HG03108 (cell line): ENCODE results near the gene MUC6.

ENCODE experiments used
- ATAC-seq: cut with Tn5 transposase; IDR thresholded peaks from one replicate; pipeline ENCODE4 v1.9.1; 2021; ENCODE audit warnings: moderate library complexity; ENCODE audit not compliant: unreplicated experiment

MUC6 gene

GRCh38 chr11:1073261-1073724 lies 36.8 kb upstream of the MUC6 start:
- no peak for ATAC-seq

GRCh38 chr11:1072821-1073231 lies 36.3 kb upstream of the MUC6 start:
- ATAC-seq, result no peak

GRCh38 chr11:1072116-1072820 lies 35.8 kb upstream of the MUC6 start:
- ATAC-seq, result no peak

GRCh38 chr11:1071571-1072115 lies 35.1 kb upstream of the MUC6 start:
- ATAC-seq, result no peak

- no peak for ATAC-seq
Measured at GRCh38 chr11:1070594-1071462, 34.3 kb upstream of the MUC6 start.

GRCh38 chr11:1069740-1070139 lies 33.2 kb upstream of the MUC6 start:
- ATAC-seq, result no peak

GRCh38 chr11:1067812-1068496 lies 31.4 kb upstream of the MUC6 start:
- no peak for ATAC-seq

- ATAC-seq, result no peak
Measured at GRCh38 chr11:1064167-1064566, 27.6 kb upstream of the MUC6 start.

GRCh38 chr11:1062075-1062820 lies 25.7 kb upstream of the MUC6 start:
- ATAC-seq, result no peak

- ATAC-seq, result no peak
Measured at GRCh38 chr11:1060852-1061616, 24.5 kb upstream of the MUC6 start.

- ATAC-seq, result no peak
Measured at GRCh38 chr11:1060410-1060809, 23.9 kb upstream of the MUC6 start.

- ATAC-seq, result no peak
Measured at GRCh38 chr11:1059759-1060158, 23.2 kb upstream of the MUC6 start.

- ATAC-seq, result no peak
Measured at GRCh38 chr11:1057806-1058205, 21.3 kb upstream of the MUC6 start.

- no peak for ATAC-seq
Measured at GRCh38 chr11:1055990-1056771, 19.7 kb upstream of the MUC6 start.

- ATAC-seq, result no peak
Measured at GRCh38 chr11:1055109-1055703, 18.7 kb upstream of the MUC6 start.

- ATAC-seq, result no peak
Measured at GRCh38 chr11:1054143-1055108, 17.9 kb upstream of the MUC6 start.

- no peak for ATAC-seq
Measured at GRCh38 chr11:1053121-1053901, 16.8 kb upstream of the MUC6 start.
